ENCODE results near the gene MUC5B. TPM values are rescaled to one million over a fixed set of nuclear protein-coding genes. Genes with fewer than 3 reads are reported as not detected.
"Not testable (repeated sequence)": the region's sequence is repeated elsewhere in the genome, so short reads cannot be mapped to it uniquely, and the experiment has no call there.

The MUC5B gene
- total RNA-seq, 2 experiments from 2014 or later: not detected

- peaks cover under 1% of the 10 kb centered on the region for H3K9me3 Mint-ChIP-seq
- CTCF ChIA-PET: no interaction called here
- no peaks in the 10 kb centered on the region for H3K27me3 Mint-ChIP-seq
- no peak overlapping the region for H3K4me3 Mint-ChIP-seq
- H3K4me1 Mint-ChIP-seq: no peaks in the 10 kb centered on the region
- DNase-seq: no peak
- H3K27ac Mint-ChIP-seq: no peak overlapping the region
- no peaks in the 10 kb centered on the region for H3K36me3 Mint-ChIP-seq (ENCODE audit: low read depth)
- POLR2A ChIA-PET: no interaction called here
Measured at GRCh38 chr11:1180947-1181391, 41.9 kb upstream of the MUC5B start.

- H3K36me3 Mint-ChIP-seq (ENCODE audit: low read depth): no peaks in the 10 kb centered on the region
- CTCF ChIA-PET: no interaction called here
Measured at GRCh38 chr11:1181420-1181819, 41.4 kb upstream of the MUC5B start.

GRCh38 chr11:1181853-1182535 is 40.9 kb upstream of the MUC5B start:
- H3K27ac Mint-ChIP-seq: no peak overlapping the region

More at GRCh38 chr11:1181420-1181819, 41.4 kb upstream of the MUC5B start:
- no peak for DNase-seq
- Mint-ChIP-seq H3K27ac (no peak overlapping the region), H3K4me3 (no peak overlapping the region), H3K9me3 (no peaks in the 10 kb centered on the region), H3K27me3 (no peaks in the 10 kb centered on the region), H3K4me1 (no peaks in the 10 kb centered on the region)
- POLR2A ChIA-PET: no interaction called here

GRCh38 chr11:1184139-1184538 is 38.7 kb upstream of the MUC5B start:
- H3K27me3 Mint-ChIP-seq; H3K9me3 Mint-ChIP-seq; H3K4me1 Mint-ChIP-seq; H3K27ac Mint-ChIP-seq; CTCF ChIA-PET; H3K36me3 Mint-ChIP-seq (ENCODE audit: low read depth); DNase-seq; POLR2A ChIA-PET; H3K4me3 Mint-ChIP-seq: not testable (repeated sequence)

More at GRCh38 chr11:1181853-1182535, 40.9 kb upstream of the MUC5B start:
- Mint-ChIP-seq H3K4me1 (no peaks in the 10 kb centered on the region), H3K9me3 (no peaks in the 10 kb centered on the region), H3K27me3 (no peaks in the 10 kb centered on the region), H3K4me3 (no peak overlapping the region), H3K36me3 (ENCODE audit: low read depth) (no peaks in the 10 kb centered on the region)
- no peak for DNase-seq
- CTCF ChIA-PET: no interaction called here
- POLR2A ChIA-PET: no interaction called here

GRCh38 chr11:1188451-1189130 is 34.3 kb upstream of the MUC5B start:
- H3K4me1 Mint-ChIP-seq, H3K27me3 Mint-ChIP-seq, H3K27ac Mint-ChIP-seq: not testable (repeated sequence)

GRCh38 chr11:1189816-1190215 is 33.0 kb upstream of the MUC5B start:
- POLR2A ChIA-PET; H3K4me3 Mint-ChIP-seq; DNase-seq; H3K9me3 Mint-ChIP-seq; CTCF ChIA-PET; H3K36me3 Mint-ChIP-seq (ENCODE audit: low read depth); H3K27ac Mint-ChIP-seq; H3K4me1 Mint-ChIP-seq; H3K27me3 Mint-ChIP-seq: not testable (repeated sequence)

More at GRCh38 chr11:1188451-1189130, 34.3 kb upstream of the MUC5B start:
- POLR2A ChIA-PET; DNase-seq; H3K4me3 Mint-ChIP-seq; H3K9me3 Mint-ChIP-seq; H3K36me3 Mint-ChIP-seq (ENCODE audit: low read depth); CTCF ChIA-PET: not testable (repeated sequence)

GRCh38 chr11:1191786-1192470 is 30.9 kb upstream of the MUC5B start:
- H3K36me3 Mint-ChIP-seq (ENCODE audit: low read depth); H3K27ac Mint-ChIP-seq; H3K4me1 Mint-ChIP-seq; H3K27me3 Mint-ChIP-seq; DNase-seq; H3K9me3 Mint-ChIP-seq; POLR2A ChIA-PET; CTCF ChIA-PET; H3K4me3 Mint-ChIP-seq: not testable (repeated sequence)

- no peaks in the 10 kb centered on the region for H3K36me3 Mint-ChIP-seq (ENCODE audit: low read depth)
- H3K27ac Mint-ChIP-seq: no peak overlapping the region
- no peaks in the 10 kb centered on the region for H3K9me3 Mint-ChIP-seq
- POLR2A ChIA-PET: no interaction called here
- DNase-seq: no peak
- H3K4me1 Mint-ChIP-seq: no peaks in the 10 kb centered on the region
- H3K4me3 Mint-ChIP-seq: no peak overlapping the region
- CTCF ChIA-PET: no interaction called here
- H3K27me3 Mint-ChIP-seq: no peaks in the 10 kb centered on the region
Measured at GRCh38 chr11:1192741-1193325, 30.0 kb upstream of the MUC5B start.

GRCh38 chr11:1193326-1194230 is 29.3 kb upstream of the MUC5B start:
- no peaks in the 10 kb centered on the region for H3K27me3 Mint-ChIP-seq
- no peaks in the 10 kb centered on the region for H3K36me3 Mint-ChIP-seq (ENCODE audit: low read depth)
- CTCF ChIA-PET: interaction anchor here (0.8 kb wide), 1 partner anchor 9 kb away, joined by 3 read pairs; no protein-coding TSS in a partner anchor
- H3K9me3 Mint-ChIP-seq: no peaks in the 10 kb centered on the region
- no peak for DNase-seq
- H3K4me1 Mint-ChIP-seq: no peaks in the 10 kb centered on the region
- H3K4me3 Mint-ChIP-seq: no peak overlapping the region
- no peak overlapping the region for H3K27ac Mint-ChIP-seq
- POLR2A ChIA-PET: no interaction called here

GRCh38 chr11:1194231-1194976 is 28.5 kb upstream of the MUC5B start:
- Mint-ChIP-seq H3K9me3 (no peaks in the 10 kb centered on the region), H3K27ac (no peak overlapping the region), H3K4me1 (no peaks in the 10 kb centered on the region), H3K36me3 (ENCODE audit: low read depth) (no peaks in the 10 kb centered on the region), H3K27me3 (no peaks in the 10 kb centered on the region), H3K4me3 (no peak overlapping the region)
- POLR2A ChIA-PET: no interaction called here
- DNase-seq: no peak
- CTCF ChIA-PET: interaction anchor here (0.8 kb wide), 1 partner anchor 8 kb away, joined by 3 read pairs; no protein-coding TSS in a partner anchor

- no peaks in the 10 kb centered on the region for H3K4me1 Mint-ChIP-seq
- no peaks in the 10 kb centered on the region for H3K9me3 Mint-ChIP-seq
- CTCF ChIA-PET: no interaction called here
- no peak for DNase-seq
- H3K36me3 Mint-ChIP-seq (ENCODE audit: low read depth): no peaks in the 10 kb centered on the region
- H3K27me3 Mint-ChIP-seq: no peaks in the 10 kb centered on the region
- H3K4me3 Mint-ChIP-seq: no peak overlapping the region
- POLR2A ChIA-PET: no interaction called here
- no peak overlapping the region for H3K27ac Mint-ChIP-seq
Measured at GRCh38 chr11:1194977-1195681, 27.7 kb upstream of the MUC5B start.
